Measurements from ENCODE around the gene TLK2.
"Not testable (repeated sequence)": the region's sequence is repeated elsewhere in the genome, so short reads cannot be mapped to it uniquely, and the experiment has no call there.

TLK2 gene

DNA sequence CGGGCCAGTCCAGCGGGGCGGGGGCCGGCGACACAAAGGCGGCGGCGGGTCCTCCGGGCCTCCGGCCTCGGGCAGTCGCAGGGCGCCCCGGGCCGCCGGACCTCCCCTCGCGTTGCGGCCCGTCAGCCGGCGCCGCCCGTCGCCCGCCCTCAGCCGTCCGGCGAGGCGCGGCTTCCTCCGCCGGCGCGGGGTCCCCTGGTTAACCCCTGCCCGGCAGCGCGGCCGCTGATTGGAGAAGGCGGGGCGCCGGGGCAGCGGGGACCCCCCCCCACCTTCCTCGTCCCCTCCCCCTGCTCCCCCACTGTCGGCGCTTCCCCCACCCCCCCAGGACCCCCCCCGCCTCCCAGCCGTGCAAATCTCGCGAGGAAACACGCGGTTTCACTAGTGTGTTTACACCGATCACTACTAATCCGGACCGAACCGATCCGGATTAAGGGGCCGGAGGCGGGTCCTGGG is at the start of gene TLK2:
TSS of gene TLK2 (plus strand) at position 402 of the 456 bp plus-strand sequence. CDS start 2,301 bp downstream, outside the sequence.
- peak within 1 kb of the TSS; percentile 65 for H3K4me3 ChIP-seq (ENCODE audit: low read depth, low read length)
- H3K9ac ChIP-seq (ENCODE audit: low read length): peak within 1 kb of the TSS; percentile 78
- H3K27ac ChIP-seq (ENCODE audit: low read depth, low read length): peak within 1 kb of the TSS; percentile 72; the same call in 1 of the 2 replicates
- peaks cover 1% of the 10 kb centered on the region; the same call in 1 of the 2 replicates for H3K4me1 ChIP-seq (ENCODE audit: control insufficient read depth, insufficient read depth, low read length)
- H3K9me3 ChIP-seq (ENCODE audit: control insufficient read depth, insufficient read depth, low read depth, low read length): no peaks in the 10 kb centered on the region
- H3K36me3 ChIP-seq (ENCODE audit: control insufficient read depth, insufficient read depth, low read length): peaks cover 10% of the 10 kb centered on the region
- H3K27me3 ChIP-seq (ENCODE audit: control insufficient read depth, insufficient read depth, low read length): no peaks in the 10 kb centered on the region

DNA sequence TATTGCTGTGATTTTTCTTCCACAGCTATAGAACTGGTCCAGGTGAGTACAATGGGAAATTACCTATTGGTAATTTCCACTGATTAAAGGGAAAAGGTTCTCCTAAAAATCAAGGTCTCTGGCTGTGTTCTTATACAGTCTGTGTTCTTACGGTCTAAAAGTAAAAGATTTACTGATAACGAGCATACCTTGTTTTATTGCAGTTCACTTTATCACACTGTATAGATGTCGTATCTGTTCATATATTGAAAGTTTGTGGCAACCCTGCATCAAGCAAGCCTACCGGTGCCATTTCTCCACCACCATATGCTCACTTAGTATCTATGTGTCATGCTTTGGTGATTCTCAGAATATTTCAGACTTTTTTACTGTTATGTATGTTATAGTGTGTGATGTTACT is 43.4 kb upstream of the TLK2 start:
- not testable (repeated sequence) for H3K9me3 ChIP-seq (ENCODE audit: control insufficient read depth, insufficient read depth, low read depth, low read length); H3K4me3 ChIP-seq (ENCODE audit: low read depth, low read length); H3K27ac ChIP-seq (ENCODE audit: low read depth, low read length); H3K4me1 ChIP-seq (ENCODE audit: control insufficient read depth, insufficient read depth, low read length); H3K27me3 ChIP-seq (ENCODE audit: control insufficient read depth, insufficient read depth, low read length); H3K9ac ChIP-seq (ENCODE audit: low read length)
- H3K36me3 ChIP-seq (ENCODE audit: control insufficient read depth, insufficient read depth, low read length): peaks cover 39% of the 10 kb centered on the region

DNA sequence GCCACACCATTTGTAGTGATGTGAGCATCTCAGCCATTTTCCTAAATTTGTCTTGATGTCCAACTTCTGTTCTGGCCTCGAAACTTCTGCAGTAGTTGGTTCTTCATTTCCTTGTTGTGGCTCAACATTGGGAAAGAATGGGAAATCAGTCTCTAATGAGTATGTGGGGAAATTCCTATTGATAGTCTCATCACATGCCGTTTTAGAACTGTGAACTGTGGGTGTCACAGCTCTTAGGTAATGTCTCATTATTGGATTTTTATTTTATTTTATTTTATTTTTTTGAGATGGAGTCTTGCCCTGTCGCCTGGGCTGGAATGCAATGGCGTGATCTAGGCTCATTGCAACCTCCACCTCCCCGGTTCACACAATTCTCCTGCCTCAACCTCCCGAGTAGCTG is 37.4 kb upstream of the TLK2 start:
- not testable (repeated sequence) for H3K9ac ChIP-seq (ENCODE audit: low read length); H3K27me3 ChIP-seq (ENCODE audit: control insufficient read depth, insufficient read depth, low read length); H3K27ac ChIP-seq (ENCODE audit: low read depth, low read length); H3K4me1 ChIP-seq (ENCODE audit: control insufficient read depth, insufficient read depth, low read length); H3K9me3 ChIP-seq (ENCODE audit: control insufficient read depth, insufficient read depth, low read depth, low read length); H3K4me3 ChIP-seq (ENCODE audit: low read depth, low read length)
- peaks cover 60% of the 10 kb centered on the region for H3K36me3 ChIP-seq (ENCODE audit: control insufficient read depth, insufficient read depth, low read length)

GRCh38 chr17:62444063-62444462 is 34.6 kb upstream of the TLK2 start:
- Histone ChIP-seq H3K4me3 (ENCODE audit: low read depth, low read length) (no peak overlapping the region), H3K9ac (ENCODE audit: low read length) (no peak overlapping the region), H3K9me3 (ENCODE audit: control insufficient read depth, insufficient read depth, low read depth, low read length) (no peaks in the 10 kb centered on the region), H3K36me3 (ENCODE audit: control insufficient read depth, insufficient read depth, low read length) (peaks cover 75% of the 10 kb centered on the region), H3K27ac (ENCODE audit: low read depth, low read length) (no peak overlapping the region), H3K27me3 (ENCODE audit: control insufficient read depth, insufficient read depth, low read length) (no peaks in the 10 kb centered on the region), H3K4me1 (ENCODE audit: control insufficient read depth, insufficient read depth, low read length) (no peaks in the 10 kb centered on the region)

- not testable (repeated sequence) for H3K4me3 ChIP-seq (ENCODE audit: low read depth, low read length); H3K4me1 ChIP-seq (ENCODE audit: control insufficient read depth, insufficient read depth, low read length); H3K27ac ChIP-seq (ENCODE audit: low read depth, low read length); H3K9me3 ChIP-seq (ENCODE audit: control insufficient read depth, insufficient read depth, low read depth, low read length); H3K9ac ChIP-seq (ENCODE audit: low read length); H3K27me3 ChIP-seq (ENCODE audit: control insufficient read depth, insufficient read depth, low read length)
- peaks cover 70% of the 10 kb centered on the region for H3K36me3 ChIP-seq (ENCODE audit: control insufficient read depth, insufficient read depth, low read length)
These were observed 32.8 kb upstream of the TLK2 start for GRCh38 chr17:62445791-62446190.

GRCh38 chr17:62452195-62452594 is 26.4 kb upstream of the TLK2 start:
- not testable (repeated sequence) for H3K4me3 ChIP-seq (ENCODE audit: low read depth, low read length); H3K9me3 ChIP-seq (ENCODE audit: control insufficient read depth, insufficient read depth, low read depth, low read length); H3K4me1 ChIP-seq (ENCODE audit: control insufficient read depth, insufficient read depth, low read length); H3K27me3 ChIP-seq (ENCODE audit: control insufficient read depth, insufficient read depth, low read length); H3K27ac ChIP-seq (ENCODE audit: low read depth, low read length); H3K9ac ChIP-seq (ENCODE audit: low read length)
- H3K36me3 ChIP-seq (ENCODE audit: control insufficient read depth, insufficient read depth, low read length): peaks cover 20% of the 10 kb centered on the region

DNA sequence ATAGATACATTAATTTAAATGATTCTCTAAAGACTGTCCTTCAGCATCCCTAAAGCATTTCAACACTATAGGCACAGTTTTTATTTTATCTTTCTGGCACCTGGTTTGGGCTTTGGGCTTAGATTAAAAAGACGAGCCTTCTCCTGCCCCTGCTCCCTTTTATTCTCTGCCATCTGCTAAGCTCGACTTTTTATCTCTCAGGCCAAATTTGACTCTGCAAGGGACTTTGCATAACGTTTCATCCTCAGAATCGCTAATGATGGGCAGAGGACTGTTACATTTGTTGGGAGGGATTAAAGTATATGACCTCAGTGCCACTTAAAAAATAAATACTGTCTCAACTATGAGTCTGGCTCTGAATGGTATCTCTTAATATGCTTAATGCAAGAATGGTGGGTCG is 25.6 kb upstream of the TLK2 start:
- not testable (repeated sequence) for H3K27me3 ChIP-seq (ENCODE audit: control insufficient read depth, insufficient read depth, low read length); H3K9ac ChIP-seq (ENCODE audit: low read length); H3K27ac ChIP-seq (ENCODE audit: low read depth, low read length); H3K4me3 ChIP-seq (ENCODE audit: low read depth, low read length); H3K9me3 ChIP-seq (ENCODE audit: control insufficient read depth, insufficient read depth, low read depth, low read length); H3K4me1 ChIP-seq (ENCODE audit: control insufficient read depth, insufficient read depth, low read length)
- H3K36me3 ChIP-seq (ENCODE audit: control insufficient read depth, insufficient read depth, low read length): peaks cover 11% of the 10 kb centered on the region

GRCh38 chr17:62453656-62454055 is 25.0 kb upstream of the TLK2 start:
- H3K4me1 ChIP-seq (ENCODE audit: control insufficient read depth, insufficient read depth, low read length); H3K36me3 ChIP-seq (ENCODE audit: control insufficient read depth, insufficient read depth, low read length); H3K4me3 ChIP-seq (ENCODE audit: low read depth, low read length); H3K27me3 ChIP-seq (ENCODE audit: control insufficient read depth, insufficient read depth, low read length); H3K9ac ChIP-seq (ENCODE audit: low read length); H3K9me3 ChIP-seq (ENCODE audit: control insufficient read depth, insufficient read depth, low read depth, low read length); H3K27ac ChIP-seq (ENCODE audit: low read depth, low read length): not testable (repeated sequence)

DNA sequence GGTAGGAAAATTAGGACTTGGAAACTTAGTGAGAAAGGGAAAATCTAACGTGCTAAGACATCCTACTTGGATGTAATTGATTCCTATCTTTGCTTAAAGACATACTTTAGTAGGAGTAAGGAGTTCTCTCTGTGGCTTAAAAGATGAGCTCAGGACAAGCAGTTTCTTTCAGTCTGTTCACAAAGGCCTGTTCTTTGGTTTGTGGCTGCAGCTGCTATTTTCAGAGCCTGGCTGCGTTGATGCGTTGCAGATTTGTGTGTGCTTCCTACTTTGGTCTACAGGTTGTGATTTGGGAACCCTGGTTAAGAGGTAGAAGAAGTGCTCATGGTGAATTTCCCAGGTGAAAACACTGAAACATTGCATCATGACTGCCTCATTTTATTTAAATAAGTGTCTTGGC is 24.5 kb upstream of the TLK2 start:
- H3K27ac ChIP-seq (ENCODE audit: low read depth, low read length); H3K9ac ChIP-seq (ENCODE audit: low read length); H3K9me3 ChIP-seq (ENCODE audit: control insufficient read depth, insufficient read depth, low read depth, low read length); H3K27me3 ChIP-seq (ENCODE audit: control insufficient read depth, insufficient read depth, low read length); H3K36me3 ChIP-seq (ENCODE audit: control insufficient read depth, insufficient read depth, low read length); H3K4me3 ChIP-seq (ENCODE audit: low read depth, low read length); H3K4me1 ChIP-seq (ENCODE audit: control insufficient read depth, insufficient read depth, low read length): not testable (repeated sequence)

- H3K27ac ChIP-seq (ENCODE audit: low read depth, low read length): no peak overlapping the region
- H3K4me3 ChIP-seq (ENCODE audit: low read depth, low read length): no peak overlapping the region
- H3K4me1 ChIP-seq (ENCODE audit: control insufficient read depth, insufficient read depth, low read length): no peaks in the 10 kb centered on the region
- H3K9ac ChIP-seq (ENCODE audit: low read length): no peak overlapping the region
- H3K9me3 ChIP-seq (ENCODE audit: control insufficient read depth, insufficient read depth, low read depth, low read length): no peaks in the 10 kb centered on the region
- no peaks in the 10 kb centered on the region for H3K36me3 ChIP-seq (ENCODE audit: control insufficient read depth, insufficient read depth, low read length)
- no peaks in the 10 kb centered on the region for H3K27me3 ChIP-seq (ENCODE audit: control insufficient read depth, insufficient read depth, low read length)
These were observed 22.6 kb upstream of the TLK2 start for GRCh38 chr17:62456016-62456415.

DNA sequence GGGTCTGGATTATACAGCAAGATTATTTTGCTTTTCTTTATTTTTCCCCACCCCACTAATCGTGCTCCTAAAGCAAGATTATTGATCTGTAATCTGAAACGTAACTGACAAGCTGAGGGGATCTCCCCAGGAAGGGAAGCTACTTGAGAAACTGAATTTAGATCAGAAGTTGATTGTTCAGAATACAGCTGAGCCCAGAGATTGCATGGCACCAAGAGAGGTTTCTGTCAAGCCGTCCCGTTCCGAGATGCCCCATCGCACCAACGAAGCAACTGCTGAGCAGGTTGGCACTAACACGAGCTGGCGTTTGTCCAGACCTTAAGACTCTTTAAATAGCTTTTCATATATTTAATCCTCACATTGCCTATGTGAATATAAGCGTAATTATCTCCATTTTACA is 20.1 kb upstream of the TLK2 start:
- H3K4me3 ChIP-seq (ENCODE audit: low read depth, low read length); H3K9me3 ChIP-seq (ENCODE audit: control insufficient read depth, insufficient read depth, low read depth, low read length); H3K4me1 ChIP-seq (ENCODE audit: control insufficient read depth, insufficient read depth, low read length); H3K27me3 ChIP-seq (ENCODE audit: control insufficient read depth, insufficient read depth, low read length); H3K36me3 ChIP-seq (ENCODE audit: control insufficient read depth, insufficient read depth, low read length); H3K9ac ChIP-seq (ENCODE audit: low read length); H3K27ac ChIP-seq (ENCODE audit: low read depth, low read length): not testable (repeated sequence)

DNA sequence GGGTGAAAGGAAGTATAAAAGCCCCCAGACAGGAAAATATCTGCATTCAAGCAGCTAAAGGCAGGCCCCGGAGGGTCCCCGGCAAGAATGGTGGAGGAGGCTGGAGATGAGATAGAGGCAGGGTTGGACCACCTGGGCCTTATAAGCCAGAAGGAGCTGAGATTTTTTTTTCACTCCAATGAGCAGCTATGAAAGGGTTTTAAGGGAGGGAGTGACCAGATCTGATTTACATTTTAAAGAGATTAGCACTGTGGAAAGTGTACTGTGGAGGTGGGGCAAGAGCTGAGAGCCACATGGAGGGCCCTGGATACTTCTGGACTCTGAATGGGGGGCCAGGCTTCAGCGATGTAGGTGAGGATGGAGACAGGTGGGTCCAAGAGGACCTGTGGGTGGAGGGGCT is 14.2 kb upstream of the TLK2 start:
- H3K36me3 ChIP-seq (ENCODE audit: control insufficient read depth, insufficient read depth, low read length); H3K4me3 ChIP-seq (ENCODE audit: low read depth, low read length); H3K27ac ChIP-seq (ENCODE audit: low read depth, low read length); H3K9ac ChIP-seq (ENCODE audit: low read length); H3K9me3 ChIP-seq (ENCODE audit: control insufficient read depth, insufficient read depth, low read depth, low read length); H3K4me1 ChIP-seq (ENCODE audit: control insufficient read depth, insufficient read depth, low read length); H3K27me3 ChIP-seq (ENCODE audit: control insufficient read depth, insufficient read depth, low read length): not testable (repeated sequence)

Measured in HUES6 (cell line).